Neural cell (in vitro differentiated cells): ENCODE data around the gene KRT86. TPM values are rescaled to one million over a fixed set of nuclear protein-coding genes. Genes with fewer than 3 reads are reported as not detected.

Experiments
- H2AFZ ChIP-seq: fragments of 200-600, 300-800 bp; sonication (generic), shearing (Covaris generic); 2 replicates; pipeline ENCODE4 v1.6.0; 2014; ENCODE audit warnings: low read depth, mild to moderate bottlenecking, antibody characterized with exemption, low read length, moderate library complexity
- H3F3A ChIP-seq: fragments of 200-600 bp; shearing (Covaris generic); 2 replicates; pipeline ENCODE4 v1.6.1; 2016; ENCODE audit warnings: mild to moderate bottlenecking, moderate library complexity, mixed read lengths, antibody characterized with exemption, low read length; ENCODE audit not compliant: insufficient read depth, poor library complexity, severe bottlenecking
- H3K27ac ChIP-seq: fragments of 200-600, 300-800 bp; sonication (generic), shearing (Covaris generic); 2 replicates; pipeline ENCODE4 v1.5.1; 2014; ENCODE audit warnings: mild to moderate bottlenecking, low read length, moderate library complexity
- H3K27me3 ChIP-seq: fragments of 300-800, 200-600 bp; sonication (generic), shearing (Covaris generic); 2 replicates; pipeline ENCODE4 v1.6.0; 2014; ENCODE audit warnings: mild to moderate bottlenecking, low read depth, low read length, moderate library complexity; ENCODE audit not compliant: insufficient read depth
- H3K36me3 ChIP-seq: fragments of 300-800, 200-600 bp; sonication (generic), shearing (Covaris generic); 2 replicates; pipeline ENCODE4 v1.5.1; 2014; ENCODE audit warnings: mild to moderate bottlenecking, antibody characterized with exemption, low read length, moderate library complexity; ENCODE audit not compliant: insufficient read depth
- H3K4me2 ChIP-seq: fragments of 300-800, 200-600 bp; sonication (generic), shearing (Covaris generic); 2 replicates; pipeline ENCODE4 v1.6.0; 2014; ENCODE audit warnings: mild to moderate bottlenecking, low read length
- H3K4me3 ChIP-seq: fragments of 300-800, 200-600 bp; sonication (generic), shearing (Covaris generic); 2 replicates; pipeline ENCODE4 v1.5.1; 2014; ENCODE audit warnings: mild to moderate bottlenecking, low read length, moderate library complexity
- H3K79me2 ChIP-seq: fragments of 200-600 bp; shearing (Covaris generic); replicated peaks from 2 replicates; pipeline ENCODE4 v1.6.0; 2014; ENCODE audit warnings: mild to moderate bottlenecking, low read length, moderate library complexity; ENCODE audit not compliant: insufficient read depth
- H3K9ac ChIP-seq: fragments of 300-800, 200-600 bp; sonication (generic), shearing (Covaris generic); 2 replicates; pipeline ENCODE4 v1.6.1; 2016; ENCODE audit warnings: mild to moderate bottlenecking, low read length, mixed read lengths
- H3K9me2 ChIP-seq: fragments of 200-600 bp; shearing (Covaris generic); 2 replicates; pipeline ENCODE4 v1.6.1; 2016; ENCODE audit warnings: mild to moderate bottlenecking, low read length, mixed read lengths; ENCODE audit not compliant: insufficient read depth
- H3K9me3 ChIP-seq: fragments of 200-600, 300-800 bp; sonication (generic), shearing (Covaris generic); 2 replicates; pipeline ENCODE4 v1.6.1; 2016; ENCODE audit warnings: mild to moderate bottlenecking, mixed run types, low read length, moderate library complexity, mixed read lengths
- H4K20me1 ChIP-seq: fragments of 200-600 bp; shearing (Covaris generic); 2 replicates; pipeline ENCODE4 v1.6.1; 2016; ENCODE audit warnings: mild to moderate bottlenecking, mixed run types; ENCODE audit not compliant: insufficient read depth
- EP300 ChIP-seq: fragments of 450-650 bp; conservative IDR thresholded peaks from 2 replicates; pipeline ENCODE4 v1.6.1; 2014; ENCODE audit warnings: antibody characterized with exemption, mild to moderate bottlenecking, moderate library complexity; ENCODE audit not compliant: poor library complexity, severe bottlenecking
- EZH2 ChIP-seq: fragments of 200-600, 300-800 bp; shearing (Covaris generic), sonication (generic); IDR thresholded peaks from 2 replicates; pipeline ENCODE4 v1.6.1; 2014; ENCODE audit warnings: antibody characterized with exemption, low read length, borderline replicate concordance, mild to moderate bottlenecking; ENCODE audit not compliant: insufficient read depth, poor library complexity, severe bottlenecking
- MXI1 ChIP-seq: fragments of 450-650 bp; conservative IDR thresholded peaks from 2 replicates; pipeline ENCODE4 v1.6.1; 2014; ENCODE audit warnings: antibody characterized with exemption, mild to moderate bottlenecking; ENCODE audit not compliant: poor library complexity, severe bottlenecking
- POLR2AphosphoS5 ChIP-seq: IDR thresholded peaks from 2 replicates; pipeline ENCODE4 v1.6.1; 2012
- RAD21 ChIP-seq: fragments of 450-650 bp; conservative IDR thresholded peaks from 2 replicates; pipeline ENCODE4 v1.6.1; 2014; ENCODE audit warnings: antibody characterized with exemption, mild to moderate bottlenecking, moderate library complexity
- REST ChIP-seq: IDR thresholded peaks from 2 replicates; pipeline ENCODE4 v1.6.1; 2012; ENCODE audit warnings: borderline replicate concordance
- SMC3 ChIP-seq: fragments of 450-650 bp; conservative IDR thresholded peaks from 2 replicates; pipeline ENCODE4 v1.6.1; 2014; ENCODE audit warnings: antibody characterized with exemption, mild to moderate bottlenecking, moderate library complexity; ENCODE audit not compliant: poor library complexity
- TAF1 ChIP-seq: IDR thresholded peaks from 2 replicates; pipeline ENCODE4 v1.6.1; 2012; ENCODE audit warnings: low read depth
- polyA plus RNA-seq: library from polyadenylated mRNA; depleted of rRNA; stranded (reverse); fragments of >200 nt; gene quantifications from 2 replicates; pipeline ENCODE4 v1.2.3, GENCODE V29; 2014
- TF ChIP-seq, protein P1 (sequence below): fragments of 450-650 bp; IDR thresholded peaks from 2 replicates; pipeline ENCODE4 v1.5.1; 2014; ENCODE audit warnings: antibody characterized with exemption, mild to moderate bottlenecking, moderate library complexity; ENCODE audit not compliant: poor library complexity, severe bottlenecking

Gene KRT86
- polyA plus RNA-seq, 1 donor from 2014 or later, result not detected

DNA sequence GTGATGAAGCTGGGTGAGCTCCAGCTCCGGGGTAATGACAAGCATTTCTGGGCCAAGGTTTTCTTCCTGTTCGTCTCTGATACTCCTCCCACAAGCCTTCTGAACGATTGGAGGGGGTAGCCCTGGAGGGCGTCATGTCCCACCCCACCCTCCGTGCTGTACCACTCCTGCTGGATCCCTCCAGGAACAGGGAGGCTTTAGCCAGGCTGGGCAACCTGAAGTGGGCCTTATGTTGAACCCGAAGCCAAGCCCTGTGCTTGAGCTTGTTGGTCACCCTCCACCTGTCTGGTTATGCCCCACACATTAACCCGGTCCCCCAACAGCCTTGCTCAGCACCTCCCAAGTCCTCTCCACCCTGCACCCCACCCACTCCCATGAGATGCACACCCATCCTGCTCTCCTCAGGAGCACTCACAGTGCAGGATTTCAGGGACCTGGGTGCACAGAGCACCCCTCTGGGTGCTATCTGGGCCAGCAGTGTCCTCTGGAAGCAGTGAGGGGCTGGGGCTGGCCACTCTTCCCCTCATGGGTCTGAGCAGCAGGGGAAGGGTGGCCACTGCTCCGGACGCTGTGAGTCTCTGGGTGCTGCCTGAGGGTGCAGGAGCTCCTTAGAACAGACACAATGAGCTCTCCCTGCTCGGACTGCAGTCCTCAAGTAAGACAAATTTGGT is 53.5 kb downstream of the KRT86 start:
- H3K27me3 ChIP-seq, result no peaks in the 10 kb centered on the region
- no peaks in the 10 kb centered on the region for H3K9me2 ChIP-seq
- no peak overlapping the region for H3K9ac ChIP-seq
- H3K4me2 ChIP-seq, result no peak overlapping the region
- no peak overlapping the region for H3K4me3 ChIP-seq
- H3K9me3 ChIP-seq, result no peaks in the 10 kb centered on the region
- H4K20me1 ChIP-seq, result no peaks in the 10 kb centered on the region
- no peak overlapping the region for H2AFZ ChIP-seq
- H3F3A ChIP-seq, result no peaks in the 10 kb centered on the region
- no peaks in the 10 kb centered on the region for H3K36me3 ChIP-seq
- H3K27ac ChIP-seq, result no peak overlapping the region
- H3K79me2 ChIP-seq, result no peaks in the 10 kb centered on the region
- no peak for TF ChIP-seq EZH2
- TF ChIP-seq, protein P1, sequence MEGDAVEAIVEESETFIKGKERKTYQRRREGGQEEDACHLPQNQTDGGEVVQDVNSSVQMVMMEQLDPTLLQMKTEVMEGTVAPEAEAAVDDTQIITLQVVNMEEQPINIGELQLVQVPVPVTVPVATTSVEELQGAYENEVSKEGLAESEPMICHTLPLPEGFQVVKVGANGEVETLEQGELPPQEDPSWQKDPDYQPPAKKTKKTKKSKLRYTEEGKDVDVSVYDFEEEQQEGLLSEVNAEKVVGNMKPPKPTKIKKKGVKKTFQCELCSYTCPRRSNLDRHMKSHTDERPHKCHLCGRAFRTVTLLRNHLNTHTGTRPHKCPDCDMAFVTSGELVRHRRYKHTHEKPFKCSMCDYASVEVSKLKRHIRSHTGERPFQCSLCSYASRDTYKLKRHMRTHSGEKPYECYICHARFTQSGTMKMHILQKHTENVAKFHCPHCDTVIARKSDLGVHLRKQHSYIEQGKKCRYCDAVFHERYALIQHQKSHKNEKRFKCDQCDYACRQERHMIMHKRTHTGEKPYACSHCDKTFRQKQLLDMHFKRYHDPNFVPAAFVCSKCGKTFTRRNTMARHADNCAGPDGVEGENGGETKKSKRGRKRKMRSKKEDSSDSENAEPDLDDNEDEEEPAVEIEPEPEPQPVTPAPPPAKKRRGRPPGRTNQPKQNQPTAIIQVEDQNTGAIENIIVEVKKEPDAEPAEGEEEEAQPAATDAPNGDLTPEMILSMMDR, result no peak
- no peak for TF ChIP-seq REST
- no peak for TF ChIP-seq POLR2AphosphoS5
- no peak for TF ChIP-seq SMC3
- TF ChIP-seq TAF1, result no peak
- TF ChIP-seq EP300, result no peak
- TF ChIP-seq MXI1, result no peak
- TF ChIP-seq RAD21, result no peak

GRCh38 chr12:52331039-52331438 is 56.6 kb downstream of the KRT86 start:
- Histone ChIP-seq H3K36me3 (no peaks in the 10 kb centered on the region), H3K9me3 (no peaks in the 10 kb centered on the region), H3K9me2 (no peaks in the 10 kb centered on the region), H3K4me2 (no peak overlapping the region), H3K9ac (no peak overlapping the region), H3K79me2 (no peaks in the 10 kb centered on the region), H3K27ac (no peak overlapping the region), H4K20me1 (no peaks in the 10 kb centered on the region), H3K4me3 (no peak overlapping the region), H3K27me3 (no peaks in the 10 kb centered on the region), H3F3A (no peaks in the 10 kb centered on the region), H2AFZ (no peak overlapping the region)
- TF ChIP-seq RAD21, result no peak
- TF ChIP-seq REST, result no peak
- TF ChIP-seq MXI1, result no peak
- TF ChIP-seq EZH2, result no peak
- TF ChIP-seq SMC3, result no peak
- TF ChIP-seq EP300, result no peak
- no peak for TF ChIP-seq TAF1
- no peak for TF ChIP-seq POLR2AphosphoS5
- TF ChIP-seq, protein P1, result no peak
